HG02610 (cell line): ENCODE results near the gene UGT1A1.

Source experiments
- ATAC-seq: cut with Tn5 transposase; IDR thresholded peaks from one replicate; pipeline ENCODE4 v1.9.1; 2021; ENCODE audit warnings: mild to moderate bottlenecking, moderate library complexity; ENCODE audit not compliant: unreplicated experiment

Gene UGT1A1

DNA sequence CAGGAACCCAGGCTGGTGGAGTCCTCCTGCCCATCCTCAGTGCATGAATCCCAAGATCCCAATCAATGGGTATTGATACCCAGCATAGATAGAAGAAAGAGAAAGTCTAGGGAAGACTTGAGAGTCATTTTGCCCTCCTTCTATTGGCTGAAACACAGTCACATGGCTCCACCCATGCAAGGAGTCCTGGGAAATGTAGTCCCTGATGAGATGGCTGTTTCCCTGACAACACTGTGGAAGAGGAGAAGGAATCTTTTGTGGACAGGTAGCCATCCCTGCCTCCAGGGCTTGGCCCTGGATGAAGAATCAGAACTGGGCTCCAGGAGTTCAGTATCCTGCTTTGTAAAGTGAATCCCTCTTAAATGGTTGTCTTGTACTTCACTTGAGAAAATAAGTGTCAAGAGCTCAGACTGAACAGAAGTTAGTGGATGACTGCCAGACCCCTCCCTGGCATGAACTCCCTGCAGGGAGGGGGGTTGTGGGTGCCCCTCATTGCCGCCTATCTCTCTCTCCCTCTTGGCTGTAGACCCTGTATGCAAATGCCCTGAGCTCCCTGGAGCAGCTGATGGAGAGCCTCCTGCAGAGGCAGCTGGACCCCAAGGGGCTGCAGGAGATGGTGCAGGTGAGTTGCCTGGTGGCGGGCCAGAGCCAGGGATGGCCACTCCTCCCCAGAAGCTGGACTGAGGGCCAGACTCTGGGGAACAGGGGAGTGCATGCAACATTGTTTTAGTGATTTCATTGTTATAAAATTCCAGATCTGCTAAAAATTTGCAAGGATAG lies 54.2 kb downstream of the UGT1A1 start:
- ATAC-seq = no peak

DNA sequence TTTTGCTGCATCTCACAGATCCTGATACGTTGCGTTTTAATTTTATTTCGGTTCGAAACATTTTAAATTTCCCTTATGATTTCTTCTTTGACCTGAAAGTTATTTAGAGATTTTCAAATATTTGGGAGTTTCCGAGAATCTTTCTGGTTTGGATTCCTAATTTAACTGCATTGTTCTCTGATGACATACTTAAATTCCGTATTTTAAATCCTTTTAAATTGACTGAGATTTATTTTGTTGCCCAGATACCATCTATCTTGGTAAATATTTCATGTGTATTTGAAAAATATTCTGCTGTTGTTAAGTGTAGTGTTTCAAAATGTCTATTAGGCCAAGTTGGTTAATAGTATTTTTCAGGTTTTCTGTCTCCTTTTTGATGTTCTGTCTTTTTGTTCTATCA lies 55.8 kb downstream of the UGT1A1 start:
- ATAC-seq = no peak

DNA sequence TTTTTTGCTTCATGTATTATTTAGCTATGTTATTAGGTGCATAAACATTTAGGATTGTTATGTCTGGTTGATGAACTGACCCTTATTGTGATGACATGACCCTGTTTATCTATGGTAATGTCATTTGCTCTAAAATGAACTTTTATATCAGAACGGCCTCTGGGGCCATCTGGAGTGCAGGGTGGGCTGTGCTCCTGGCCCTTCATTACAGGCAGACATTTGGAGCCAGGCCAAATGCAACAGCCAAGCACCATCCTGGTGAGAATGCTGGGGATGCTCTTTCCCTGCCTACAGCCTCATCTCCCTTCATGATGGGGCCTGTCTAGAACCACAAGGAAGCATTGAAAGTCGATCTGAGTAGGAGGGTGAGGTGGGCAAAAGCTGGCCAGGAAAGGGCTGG lies 56.3 kb downstream of the UGT1A1 start:
- ATAC-seq = no peak

DNA sequence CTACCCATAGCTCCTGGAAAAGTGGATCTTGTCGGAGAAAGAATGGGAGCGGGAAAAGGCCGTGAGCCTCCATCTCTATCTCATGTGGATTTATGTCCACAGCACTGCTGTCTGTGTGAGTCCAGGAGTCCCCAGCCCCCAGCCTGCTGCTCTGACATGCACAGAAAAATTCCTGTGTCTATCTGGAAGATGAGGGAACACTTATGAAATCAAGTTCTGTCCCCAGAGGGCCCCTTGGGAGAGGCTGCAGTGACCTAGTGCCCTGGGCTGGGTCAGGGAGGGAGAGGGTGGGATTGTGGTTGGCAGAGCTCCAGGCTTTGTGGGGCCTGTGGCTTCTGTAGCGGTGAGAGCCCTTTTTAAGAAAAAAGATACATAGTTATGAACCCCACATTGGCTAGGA lies 56.7 kb downstream of the UGT1A1 start:
- ATAC-seq = no peak

DNA sequence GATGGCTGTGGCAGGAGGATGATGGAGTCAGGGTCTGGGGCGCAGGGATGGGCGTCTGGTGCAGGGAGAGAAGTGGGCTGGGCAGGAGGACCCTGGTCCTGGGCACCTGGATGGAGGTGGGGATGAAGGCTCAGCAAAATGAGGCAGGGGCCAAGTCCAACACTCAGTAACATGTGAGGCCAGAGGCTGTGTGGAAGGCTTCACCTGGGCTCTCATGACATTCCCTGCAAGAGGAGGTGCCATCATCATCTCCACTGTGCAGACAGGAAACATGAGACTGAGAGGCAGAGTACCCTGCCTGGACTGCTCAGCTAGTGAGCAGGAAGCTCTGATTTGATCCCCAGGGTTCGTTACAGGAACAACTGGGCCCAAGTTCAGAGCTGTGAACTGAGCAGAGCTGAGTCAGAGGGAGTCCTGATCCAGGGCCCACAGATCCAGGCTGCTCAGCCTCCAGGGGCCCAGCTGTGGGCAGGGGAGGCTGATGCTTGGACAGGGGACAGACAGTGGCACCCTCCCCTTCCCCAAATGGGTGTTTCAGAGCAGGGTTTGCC lies 57.4 kb downstream of the UGT1A1 start:
- ATAC-seq = no peak

DNA sequence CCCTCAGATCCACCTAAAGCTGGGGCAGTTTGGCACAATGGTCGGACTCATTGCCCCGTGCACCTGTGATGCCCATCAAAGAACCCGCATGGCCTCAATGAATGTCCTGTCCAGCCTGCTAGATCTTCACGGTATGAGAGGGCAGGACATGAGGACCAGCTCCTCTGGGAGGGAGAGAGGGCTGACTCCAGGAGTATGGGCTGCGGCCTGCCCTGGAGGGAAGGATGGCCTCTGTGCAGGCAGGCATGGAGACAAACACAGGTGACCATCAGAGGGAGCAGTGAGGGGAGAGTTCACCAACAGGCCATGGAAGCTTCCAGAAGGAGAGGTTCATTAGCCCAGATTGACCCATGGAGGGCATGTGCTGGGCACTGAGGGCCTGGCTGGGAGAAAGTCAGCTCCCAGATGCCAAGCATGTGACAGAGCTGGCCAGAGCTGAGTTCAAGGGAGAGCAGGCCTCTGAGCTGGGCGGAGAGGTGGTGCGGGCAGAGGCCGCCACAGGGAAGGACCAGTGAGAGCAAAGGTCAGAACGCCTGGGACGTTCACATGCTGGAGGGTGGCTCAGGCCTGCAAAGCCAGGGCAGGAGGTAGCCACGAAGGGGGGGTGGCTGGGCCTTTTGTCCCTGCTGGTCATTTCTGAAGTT lies 58.0 kb downstream of the UGT1A1 start:
- ATAC-seq = no peak

DNA sequence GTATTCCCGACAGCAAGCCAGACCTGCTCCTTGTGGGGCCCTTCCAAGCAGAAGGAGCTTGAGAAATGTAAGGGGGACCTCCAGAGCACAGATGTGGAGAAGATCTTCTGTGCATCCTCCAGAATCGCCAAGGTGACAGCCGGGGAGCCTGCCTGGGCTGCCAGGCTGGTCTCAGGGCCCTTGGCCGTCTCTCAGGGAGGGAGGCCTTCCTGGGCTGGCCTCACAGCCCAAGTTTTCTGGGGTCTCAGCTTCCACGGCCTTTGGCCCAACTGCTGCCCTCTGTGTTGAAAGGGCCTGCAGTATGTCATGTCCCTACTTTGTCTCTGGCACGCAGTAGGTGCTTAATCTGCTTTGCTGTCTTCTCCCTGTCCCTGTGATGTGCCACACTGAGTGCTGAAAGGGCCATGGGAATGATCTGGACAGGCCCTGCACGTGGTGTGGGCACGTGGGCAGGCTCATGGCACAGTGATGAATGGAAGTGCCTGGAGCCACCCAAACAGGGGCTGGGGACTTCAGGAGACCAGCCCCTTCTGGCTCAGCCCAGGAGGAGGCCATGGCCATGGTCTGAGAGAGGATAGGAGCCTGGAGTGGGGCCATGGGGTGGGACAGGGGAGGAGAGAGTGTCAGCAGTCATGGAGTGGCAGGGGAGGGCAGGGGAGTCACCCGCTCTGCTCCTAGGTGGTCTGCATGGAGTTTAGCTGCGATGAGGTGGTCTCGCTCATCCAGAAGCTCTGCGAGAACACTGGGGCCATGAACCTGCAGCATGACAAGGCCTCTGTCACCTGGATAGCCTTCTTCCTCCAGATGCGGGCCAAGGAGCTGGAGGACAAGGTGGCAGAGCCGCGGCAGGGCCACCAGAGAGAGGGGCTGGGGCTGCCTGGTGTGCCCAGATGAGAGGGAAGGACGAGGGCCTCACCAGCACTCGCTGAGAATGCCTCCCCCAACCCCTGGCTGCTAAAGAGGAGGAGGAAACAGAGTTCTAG lies 58.9 kb downstream of the UGT1A1 start:
- ATAC-seq = no peak

DNA sequence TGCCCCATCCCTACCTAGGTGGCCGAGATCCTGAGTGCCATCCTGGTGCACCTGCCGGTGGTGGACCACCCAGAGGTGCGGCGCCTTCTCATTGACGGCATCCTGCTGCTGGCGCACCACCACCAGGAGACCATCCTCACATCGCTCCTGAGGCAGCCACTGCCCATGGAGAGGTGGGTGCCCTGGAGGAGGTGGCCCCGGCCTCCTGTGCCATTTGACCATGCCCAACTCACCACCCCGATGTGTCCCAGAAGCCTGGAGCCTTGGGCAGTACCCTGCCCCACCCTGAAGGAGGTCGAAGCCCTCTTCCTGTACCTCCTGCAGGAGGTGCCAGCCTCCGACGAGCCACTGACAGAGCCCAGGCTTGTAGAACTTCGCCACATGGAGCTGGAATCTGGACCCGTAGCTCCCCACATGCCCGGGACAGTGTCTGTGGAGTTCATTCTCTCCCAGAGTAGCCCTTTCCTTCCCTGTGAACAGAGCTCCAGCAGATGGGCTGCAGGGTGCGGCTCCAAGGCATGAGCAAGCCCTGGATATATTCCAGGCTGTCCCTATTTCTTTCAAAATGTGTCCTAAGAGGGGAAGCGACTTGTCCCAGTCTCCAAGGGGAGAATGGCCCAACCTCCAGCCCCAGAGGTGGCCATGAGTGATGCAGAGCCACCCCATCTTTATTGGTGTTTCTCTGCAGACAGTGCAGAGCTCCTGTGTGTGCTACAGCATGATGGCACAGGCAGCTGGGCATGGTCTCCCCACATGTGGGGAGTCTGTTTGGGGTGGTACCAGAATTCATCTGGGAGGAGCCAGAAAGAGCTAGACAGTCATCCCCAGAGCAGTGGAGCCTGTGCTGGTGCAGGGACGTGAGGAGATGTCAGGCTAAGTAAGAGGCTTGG lies 60.1 kb downstream of the UGT1A1 start:
- ATAC-seq = no peak

DNA sequence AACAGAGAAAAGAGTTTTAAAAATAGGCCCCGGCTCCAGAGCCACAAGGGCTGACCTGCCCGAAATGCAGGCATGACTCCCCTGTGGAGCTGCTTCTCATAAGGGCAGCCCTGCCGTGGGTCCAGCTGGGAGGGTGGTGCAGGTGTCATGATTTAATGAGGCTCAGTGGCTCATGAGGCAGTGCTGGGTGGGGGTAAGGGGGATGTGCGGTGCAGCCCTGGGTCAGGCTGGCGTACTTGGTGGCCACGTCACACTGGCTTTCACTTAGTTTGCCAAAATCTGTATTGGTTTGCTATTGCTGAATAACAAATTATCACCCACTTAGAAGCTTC lies 60.7 kb downstream of the UGT1A1 start:
- no peak for ATAC-seq

DNA sequence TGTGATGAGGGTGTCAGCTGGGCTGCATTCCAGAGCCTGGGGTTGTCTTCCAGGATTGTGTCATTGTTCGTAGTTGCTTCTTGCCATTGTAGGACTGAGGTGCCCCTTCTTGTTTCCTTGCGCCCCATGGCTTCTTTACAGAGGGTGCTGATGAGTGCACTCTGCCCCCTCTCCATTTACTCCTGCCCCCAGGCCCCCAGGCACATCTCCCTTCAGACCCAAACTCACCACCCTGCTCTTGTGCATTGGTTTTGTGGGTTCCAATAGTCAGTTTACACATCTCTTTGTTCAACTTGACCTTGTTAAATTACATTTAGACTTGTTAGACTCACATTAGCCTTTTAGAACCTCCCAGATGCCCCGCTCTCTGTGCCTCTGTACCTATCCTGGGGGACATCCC lies 61.1 kb downstream of the UGT1A1 start:
- ATAC-seq = no peak

DNA sequence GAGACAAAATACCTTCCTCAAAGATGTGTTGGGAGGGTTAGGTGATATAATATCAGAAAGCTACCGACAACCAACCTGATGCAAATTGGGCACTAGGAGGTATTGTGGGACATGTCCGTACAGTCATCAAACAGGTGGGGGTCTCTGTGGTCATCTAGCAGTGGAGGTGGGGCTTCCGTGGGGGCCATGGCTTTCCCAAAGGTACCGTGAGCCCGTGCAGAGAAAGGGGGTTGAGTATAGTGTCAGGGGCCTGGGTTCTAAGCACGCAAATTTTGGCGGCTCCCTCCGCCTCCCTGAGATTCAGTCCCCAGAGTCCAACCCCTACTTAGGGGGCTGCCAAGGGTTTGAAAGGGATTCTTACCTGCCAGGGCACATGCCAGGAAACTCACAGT lies 61.6 kb downstream of the UGT1A1 start:
- no peak for ATAC-seq

DNA sequence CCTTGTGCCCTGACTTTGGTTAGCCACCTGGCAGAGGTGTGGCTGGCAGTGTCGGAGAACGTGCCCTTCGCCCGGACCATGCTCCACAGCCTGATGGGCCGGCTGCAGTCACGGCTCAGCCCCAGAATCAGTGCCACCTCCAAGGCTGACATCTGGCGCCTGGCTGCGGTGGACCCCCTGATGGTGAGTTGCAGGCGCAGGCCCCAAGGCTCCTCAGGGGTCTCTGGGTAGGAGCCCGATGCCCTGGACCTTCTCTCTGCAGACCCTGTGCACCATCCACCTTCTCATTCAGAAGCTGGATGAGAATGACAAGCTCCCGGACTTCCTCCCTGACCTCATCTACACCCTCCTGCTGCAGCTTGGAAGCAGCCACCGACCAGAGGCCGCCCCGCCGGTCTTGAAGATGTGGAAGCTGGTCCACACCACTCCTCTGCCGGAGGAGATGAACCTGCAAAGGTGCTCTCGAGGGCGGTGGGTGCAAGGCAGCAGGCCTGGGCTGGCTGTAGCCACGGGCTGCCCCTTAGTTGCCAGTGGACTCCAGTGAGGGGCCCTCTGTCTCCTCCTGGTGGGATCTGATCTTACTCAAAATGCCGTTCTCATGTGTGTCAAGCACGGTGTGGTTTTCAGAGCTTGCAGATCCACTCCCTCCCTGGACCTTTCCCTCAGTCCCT lies 62.2 kb downstream of the UGT1A1 start:
- no peak for ATAC-seq
